ENCODE measurements around the gene FAM149A. TPM values are rescaled to one million over a fixed set of nuclear protein-coding genes. Genes with fewer than 3 reads are reported as not detected.

The FAM149A gene
- polyA plus RNA-seq, 3 donors, result not detected

- WGBS (ENCODE audit: insufficient coverage), result no CpG with 5 or more reads among the region's 8 CpGs
These were observed 68.0 kb downstream of the FAM149A start for GRCh38 chr4:186172546-186172945.

GRCh38 chr4:186188107-186188506 is 83.6 kb downstream of the FAM149A start:
- H3K36me3 Mint-ChIP-seq, result no peaks in the 10 kb centered on the region
- Histone ChIP-seq H3K79me2 (ENCODE audit: insufficient read depth, low read length) (no peaks in the 10 kb centered on the region), H2AFZ (ENCODE audit: insufficient read depth, low read depth, low read length, poor library complexity, severe bottlenecking) (no peak overlapping the region), H3K4me3 (replicated peaks in 1 of 3; ENCODE audit: low read depth in 2 of 3, low read length in 3 of 3) (no peak overlapping the region), H3K9ac (ENCODE audit: insufficient read depth, low read length, poor library complexity, severe bottlenecking) (no peak overlapping the region), H3K27ac (ENCODE audit: low read depth in 1 of 2, low read length in 2 of 2) (no peak overlapping the region), H3K27me3 (ENCODE audit: control insufficient read depth in 2 of 2, insufficient read depth in 2 of 2, low read length in 2 of 2) (no peaks in the 10 kb centered on the region), H3K36me3 (replicated peaks in 1 of 2; ENCODE audit: control insufficient read depth in 1 of 2, insufficient read depth in 2 of 2, low read length in 2 of 2) (no peaks in the 10 kb centered on the region), H4K20me1 (ENCODE audit: insufficient read depth, low read length) (no peaks in the 10 kb centered on the region), H3K4me1 (ENCODE audit: control insufficient read depth in 1 of 2, insufficient read depth in 2 of 2, low read length in 2 of 2) (peaks cover 20 to 27% of the 10 kb centered on the region in 2 donors), H3K9me3 (replicated peaks in 1 of 2; ENCODE audit: control insufficient read depth in 1 of 2, insufficient read depth in 1 of 2, low read length in 2 of 2) (no peaks in the 10 kb centered on the region), H3K4me2 (replicated peaks; ENCODE audit: extremely low read depth, low read length, poor library complexity, severe bottlenecking) (no peak overlapping the region)
- DNase-seq, result no peak
- peaks cover 8 to 15% (median 9%) of the 10 kb centered on the region in 3 donors for H3K27me3 Mint-ChIP-seq (ENCODE audit: low read depth in 3 of 3)
- no peak for TF ChIP-seq CTCF (IDR thresholded peaks at IDR 0.05)
- peaks cover 2 to 14% (median 8%) of the 10 kb centered on the region in 7 donors for H3K9me3 Mint-ChIP-seq
- intact Hi-C loops (cut with micrococcal nuclease), result no loop called here
- H3K4me3 Mint-ChIP-seq, result no peak overlapping the region
- peaks cover 21% of the 10 kb centered on the region for H3K4me1 Mint-ChIP-seq
- no CpG with 5 or more reads among the region's 3 CpGs for WGBS (ENCODE audit: insufficient coverage)
- H3K27ac Mint-ChIP-seq, result no peak overlapping the region

More at GRCh38 chr4:186172546-186172945, 68.0 kb downstream of the FAM149A start:
- Histone ChIP-seq H2AFZ (ENCODE audit: insufficient read depth, low read depth, low read length, poor library complexity, severe bottlenecking) (no peak overlapping the region), H3K9me3 (replicated peaks in 1 of 2; ENCODE audit: control insufficient read depth in 1 of 2, insufficient read depth in 1 of 2, low read length in 2 of 2) (no peaks in the 10 kb centered on the region), H3K9ac (ENCODE audit: insufficient read depth, low read length, poor library complexity, severe bottlenecking) (no peak overlapping the region), H3K27me3 (ENCODE audit: control insufficient read depth in 2 of 2, insufficient read depth in 2 of 2, low read length in 2 of 2) (no peaks in the 10 kb centered on the region), H4K20me1 (ENCODE audit: insufficient read depth, low read length) (no peaks in the 10 kb centered on the region), H3K36me3 (replicated peaks in 1 of 2; ENCODE audit: control insufficient read depth in 1 of 2, insufficient read depth in 2 of 2, low read length in 2 of 2) (no peaks in the 10 kb centered on the region), H3K4me2 (replicated peaks; ENCODE audit: extremely low read depth, low read length, poor library complexity, severe bottlenecking) (no peak overlapping the region), H3K27ac (ENCODE audit: low read depth in 1 of 2, low read length in 2 of 2) (no peak overlapping the region), H3K79me2 (ENCODE audit: insufficient read depth, low read length) (no peaks in the 10 kb centered on the region), H3K4me3 (replicated peaks in 1 of 3; ENCODE audit: low read depth in 2 of 3, low read length in 3 of 3) (no peak overlapping the region), H3K4me1 (ENCODE audit: control insufficient read depth in 1 of 2, insufficient read depth in 2 of 2, low read length in 2 of 2) (no peaks in the 10 kb centered on the region)
- intact Hi-C loops (cut with micrococcal nuclease), result no loop called here
- H3K4me1 Mint-ChIP-seq, result no peaks in the 10 kb centered on the region
- H3K9me3 Mint-ChIP-seq, result no peaks in the 10 kb centered on the region
- no peak overlapping the region for H3K27ac Mint-ChIP-seq
- H3K27me3 Mint-ChIP-seq (ENCODE audit: low read depth in 3 of 3), result peaks cover 0 to 11% (median 3%) of the 10 kb centered on the region in 3 donors
- no peaks in the 10 kb centered on the region for H3K36me3 Mint-ChIP-seq
- no peak overlapping the region for H3K4me3 Mint-ChIP-seq
- no peak for DNase-seq
- TF ChIP-seq CTCF (IDR thresholded peaks at IDR 0.05), result no peak
